Measurements from ENCODE around the gene CELF4.

The CELF4 gene

GRCh38 chr18:37544713-37545112 lies 20.9 kb downstream of the CELF4 start:
- no peaks in the 10 kb centered on the region for H3K4me1 ChIP-seq (ENCODE audit: control insufficient read depth, low read depth, low read length)
- no peak overlapping the region for H3K27ac ChIP-seq (ENCODE audit: low read length)
- H3K4me3 ChIP-seq (ENCODE audit: low read length), result no peak overlapping the region
- H3K27me3 ChIP-seq (ENCODE audit: control insufficient read depth, insufficient read depth, low read length), result peaks cover 2% of the 10 kb centered on the region
- no peaks in the 10 kb centered on the region for H3K36me3 ChIP-seq (ENCODE audit: control insufficient read depth, low read depth, low read length)
- H3K9ac ChIP-seq (ENCODE audit: low read length), result no peak overlapping the region
- H3K9me3 ChIP-seq (ENCODE audit: control insufficient read depth, low read depth, low read length), result no peaks in the 10 kb centered on the region

GRCh38 chr18:37544217-37544616 lies 21.4 kb downstream of the CELF4 start:
- no peak overlapping the region for H3K4me3 ChIP-seq (ENCODE audit: low read length)
- peaks cover 7% of the 10 kb centered on the region for H3K27me3 ChIP-seq (ENCODE audit: control insufficient read depth, insufficient read depth, low read length)
- H3K9ac ChIP-seq (ENCODE audit: low read length), result no peak overlapping the region
- H3K36me3 ChIP-seq (ENCODE audit: control insufficient read depth, low read depth, low read length), result no peaks in the 10 kb centered on the region
- no peak overlapping the region for H3K27ac ChIP-seq (ENCODE audit: low read length)
- no peaks in the 10 kb centered on the region for H3K4me1 ChIP-seq (ENCODE audit: control insufficient read depth, low read depth, low read length)
- H3K9me3 ChIP-seq (ENCODE audit: control insufficient read depth, low read depth, low read length), result no peaks in the 10 kb centered on the region

GRCh38 chr18:37543321-37543720 lies 22.3 kb downstream of the CELF4 start:
- no peak overlapping the region for H3K27ac ChIP-seq (ENCODE audit: low read length)
- H3K36me3 ChIP-seq (ENCODE audit: control insufficient read depth, low read depth, low read length), result no peaks in the 10 kb centered on the region
- peaks cover 14% of the 10 kb centered on the region for H3K27me3 ChIP-seq (ENCODE audit: control insufficient read depth, insufficient read depth, low read length)
- no peak overlapping the region for H3K4me3 ChIP-seq (ENCODE audit: low read length)
- H3K4me1 ChIP-seq (ENCODE audit: control insufficient read depth, low read depth, low read length), result no peaks in the 10 kb centered on the region
- H3K9me3 ChIP-seq (ENCODE audit: control insufficient read depth, low read depth, low read length), result no peaks in the 10 kb centered on the region
- no peak overlapping the region for H3K9ac ChIP-seq (ENCODE audit: low read length)

- Histone ChIP-seq H3K36me3 (ENCODE audit: control insufficient read depth, low read depth, low read length) (no peaks in the 10 kb centered on the region), H3K4me3 (ENCODE audit: low read length) (no peak overlapping the region)
These were observed 24.1 kb downstream of the CELF4 start for GRCh38 chr18:37541517-37541916.

GRCh38 chr18:37540424-37541138 lies 25.0 kb downstream of the CELF4 start:
- Histone ChIP-seq H3K36me3 (ENCODE audit: control insufficient read depth, low read depth, low read length) (no peaks in the 10 kb centered on the region), H3K27me3 (ENCODE audit: control insufficient read depth, insufficient read depth, low read length) (peaks cover 25% of the 10 kb centered on the region), H3K9me3 (ENCODE audit: control insufficient read depth, low read depth, low read length) (no peaks in the 10 kb centered on the region), H3K4me3 (ENCODE audit: low read length) (no peak overlapping the region), H3K27ac (ENCODE audit: low read length) (no peak overlapping the region), H3K9ac (ENCODE audit: low read length) (no peak overlapping the region), H3K4me1 (ENCODE audit: control insufficient read depth, low read depth, low read length) (peaks cover 6% of the 10 kb centered on the region)

More at GRCh38 chr18:37541517-37541916, 24.1 kb downstream of the CELF4 start:
- H3K27me3 ChIP-seq (ENCODE audit: control insufficient read depth, insufficient read depth, low read length), result peaks cover 25% of the 10 kb centered on the region
- peaks cover 3% of the 10 kb centered on the region for H3K4me1 ChIP-seq (ENCODE audit: control insufficient read depth, low read depth, low read length)
- no peak overlapping the region for H3K27ac ChIP-seq (ENCODE audit: low read length)
- no peaks in the 10 kb centered on the region for H3K9me3 ChIP-seq (ENCODE audit: control insufficient read depth, low read depth, low read length)
- H3K9ac ChIP-seq (ENCODE audit: low read length), result no peak overlapping the region

- no peak overlapping the region for H3K9ac ChIP-seq (ENCODE audit: low read length)
- no peak overlapping the region for H3K27ac ChIP-seq (ENCODE audit: low read length)
- H3K27me3 ChIP-seq (ENCODE audit: control insufficient read depth, insufficient read depth, low read length), result peaks cover 25% of the 10 kb centered on the region
- peaks cover 6% of the 10 kb centered on the region for H3K4me1 ChIP-seq (ENCODE audit: control insufficient read depth, low read depth, low read length)
- no peaks in the 10 kb centered on the region for H3K36me3 ChIP-seq (ENCODE audit: control insufficient read depth, low read depth, low read length)
- H3K4me3 ChIP-seq (ENCODE audit: low read length), result no peak overlapping the region
- no peaks in the 10 kb centered on the region for H3K9me3 ChIP-seq (ENCODE audit: control insufficient read depth, low read depth, low read length)
These were observed 26.4 kb downstream of the CELF4 start for GRCh38 chr18:37539236-37539635.

GRCh38 chr18:37538526-37539205 lies 26.9 kb downstream of the CELF4 start:
- no peak overlapping the region for H3K9ac ChIP-seq (ENCODE audit: low read length)
- H3K36me3 ChIP-seq (ENCODE audit: control insufficient read depth, low read depth, low read length), result no peaks in the 10 kb centered on the region
- peaks cover 25% of the 10 kb centered on the region for H3K27me3 ChIP-seq (ENCODE audit: control insufficient read depth, insufficient read depth, low read length)
- H3K9me3 ChIP-seq (ENCODE audit: control insufficient read depth, low read depth, low read length), result no peaks in the 10 kb centered on the region
- H3K4me3 ChIP-seq (ENCODE audit: low read length), result peak overlapping the region; percentile 31
- no peak overlapping the region for H3K27ac ChIP-seq (ENCODE audit: low read length)
- H3K4me1 ChIP-seq (ENCODE audit: control insufficient read depth, low read depth, low read length), result peaks cover 6% of the 10 kb centered on the region

- Histone ChIP-seq H3K36me3 (ENCODE audit: control insufficient read depth, low read depth, low read length) (no peaks in the 10 kb centered on the region), H3K27me3 (ENCODE audit: control insufficient read depth, insufficient read depth, low read length) (peaks cover 25% of the 10 kb centered on the region), H3K4me3 (ENCODE audit: low read length) (peak overlapping the region; percentile 31), H3K9ac (ENCODE audit: low read length) (no peak overlapping the region), H3K4me1 (ENCODE audit: control insufficient read depth, low read depth, low read length) (peaks cover 6% of the 10 kb centered on the region), H3K9me3 (ENCODE audit: control insufficient read depth, low read depth, low read length) (no peaks in the 10 kb centered on the region), H3K27ac (ENCODE audit: low read length) (no peak overlapping the region)
These were observed 27.6 kb downstream of the CELF4 start for GRCh38 chr18:37537868-37538525.

- Histone ChIP-seq H3K4me1 (ENCODE audit: control insufficient read depth, low read depth, low read length) (peaks cover 6% of the 10 kb centered on the region), H3K4me3 (ENCODE audit: low read length) (no peak overlapping the region), H3K9ac (ENCODE audit: low read length) (no peak overlapping the region), H3K27ac (ENCODE audit: low read length) (no peak overlapping the region), H3K9me3 (ENCODE audit: control insufficient read depth, low read depth, low read length) (no peaks in the 10 kb centered on the region), H3K27me3 (ENCODE audit: control insufficient read depth, insufficient read depth, low read length) (peaks cover 25% of the 10 kb centered on the region), H3K36me3 (ENCODE audit: control insufficient read depth, low read depth, low read length) (no peaks in the 10 kb centered on the region)
These were observed 28.9 kb downstream of the CELF4 start for GRCh38 chr18:37536656-37537055.

GRCh38 chr18:37535968-37536367 lies 29.6 kb downstream of the CELF4 start:
- H3K9me3 ChIP-seq (ENCODE audit: control insufficient read depth, low read depth, low read length), result no peaks in the 10 kb centered on the region
- H3K36me3 ChIP-seq (ENCODE audit: control insufficient read depth, low read depth, low read length), result no peaks in the 10 kb centered on the region
- H3K27ac ChIP-seq (ENCODE audit: low read length), result no peak overlapping the region
- H3K27me3 ChIP-seq (ENCODE audit: control insufficient read depth, insufficient read depth, low read length), result peaks cover 25% of the 10 kb centered on the region
- peaks cover 6% of the 10 kb centered on the region for H3K4me1 ChIP-seq (ENCODE audit: control insufficient read depth, low read depth, low read length)
- H3K9ac ChIP-seq (ENCODE audit: low read length), result no peak overlapping the region
- no peak overlapping the region for H3K4me3 ChIP-seq (ENCODE audit: low read length)

- no peaks in the 10 kb centered on the region for H3K36me3 ChIP-seq (ENCODE audit: control insufficient read depth, low read depth, low read length)
- H3K4me3 ChIP-seq (ENCODE audit: low read length), result no peak overlapping the region
- H3K4me1 ChIP-seq (ENCODE audit: control insufficient read depth, low read depth, low read length), result peaks cover 6% of the 10 kb centered on the region
- H3K27ac ChIP-seq (ENCODE audit: low read length), result no peak overlapping the region
- peaks cover 22% of the 10 kb centered on the region for H3K27me3 ChIP-seq (ENCODE audit: control insufficient read depth, insufficient read depth, low read length)
- no peak overlapping the region for H3K9ac ChIP-seq (ENCODE audit: low read length)
- no peaks in the 10 kb centered on the region for H3K9me3 ChIP-seq (ENCODE audit: control insufficient read depth, low read depth, low read length)
These were observed 31.0 kb downstream of the CELF4 start for GRCh38 chr18:37534627-37535026.

Data from iPS-18a (cell line).